CD4-positive, alpha-beta T cell treated with Interleukin-15 for 1 hour (primary cell): ENCODE measurements around the gene ZBTB24.

ENCODE experiments used
- DNase-seq: peaks from one replicate; pipeline ENCODE4 v3.0.0-alpha.2; 2020

ZBTB24 gene

DNA sequence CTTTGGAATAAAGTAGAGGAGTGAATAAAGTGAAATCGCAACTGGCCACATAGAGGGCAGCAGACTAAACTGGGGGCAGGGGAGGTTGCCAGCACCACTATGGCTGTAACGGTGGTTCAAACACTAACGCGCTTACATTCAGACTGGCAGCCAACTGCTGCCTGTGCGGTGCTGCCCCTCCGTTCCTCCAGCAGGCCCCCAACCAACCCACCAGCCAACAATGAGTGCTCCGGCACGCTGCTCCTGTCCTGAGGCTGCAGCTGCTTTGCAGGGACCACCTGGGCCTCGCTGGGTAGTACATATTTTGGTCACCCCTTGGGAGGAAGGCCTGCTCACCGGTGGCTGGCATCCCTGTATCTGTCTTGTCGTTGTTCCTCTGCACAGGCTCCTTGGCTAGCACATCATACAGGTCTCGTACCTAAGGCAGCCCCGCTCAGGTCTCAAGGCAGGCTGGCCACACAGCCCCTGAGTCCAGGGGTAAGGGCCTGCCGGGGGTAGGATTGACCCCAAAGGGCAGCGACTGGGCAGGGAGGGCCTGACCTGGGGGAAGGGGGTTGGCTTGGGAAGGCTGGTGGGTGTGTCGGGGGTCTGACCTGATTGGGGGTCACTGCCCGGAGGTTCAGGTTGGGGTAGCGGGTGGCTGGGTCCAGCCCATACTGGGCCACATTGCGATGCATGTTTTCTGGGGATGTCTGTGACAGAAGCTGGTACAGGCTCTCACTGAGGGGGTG is 33.8 kb downstream of the ZBTB24 start:
- no peak for DNase-seq

DNA sequence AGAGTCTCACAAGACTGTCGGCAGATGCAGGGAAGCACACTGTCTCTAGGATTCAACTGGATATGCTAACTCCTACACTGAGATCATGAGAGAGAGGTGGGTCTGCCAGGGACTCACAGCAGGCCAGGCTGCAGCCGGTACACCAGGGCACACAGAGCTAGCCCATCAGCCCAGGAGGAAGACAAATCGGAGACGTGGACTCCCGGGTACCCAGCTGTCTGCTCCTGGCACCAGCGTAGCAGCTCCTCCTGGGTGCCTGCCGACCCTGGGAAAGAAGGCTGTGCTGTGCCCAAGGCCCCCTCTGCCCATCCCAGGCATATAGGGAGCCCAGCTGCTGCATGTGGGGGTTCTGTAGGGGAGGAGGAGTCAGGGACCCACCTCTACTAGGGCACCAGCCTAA is 34.4 kb downstream of the ZBTB24 start:
- DNase-seq = no peak

DNA sequence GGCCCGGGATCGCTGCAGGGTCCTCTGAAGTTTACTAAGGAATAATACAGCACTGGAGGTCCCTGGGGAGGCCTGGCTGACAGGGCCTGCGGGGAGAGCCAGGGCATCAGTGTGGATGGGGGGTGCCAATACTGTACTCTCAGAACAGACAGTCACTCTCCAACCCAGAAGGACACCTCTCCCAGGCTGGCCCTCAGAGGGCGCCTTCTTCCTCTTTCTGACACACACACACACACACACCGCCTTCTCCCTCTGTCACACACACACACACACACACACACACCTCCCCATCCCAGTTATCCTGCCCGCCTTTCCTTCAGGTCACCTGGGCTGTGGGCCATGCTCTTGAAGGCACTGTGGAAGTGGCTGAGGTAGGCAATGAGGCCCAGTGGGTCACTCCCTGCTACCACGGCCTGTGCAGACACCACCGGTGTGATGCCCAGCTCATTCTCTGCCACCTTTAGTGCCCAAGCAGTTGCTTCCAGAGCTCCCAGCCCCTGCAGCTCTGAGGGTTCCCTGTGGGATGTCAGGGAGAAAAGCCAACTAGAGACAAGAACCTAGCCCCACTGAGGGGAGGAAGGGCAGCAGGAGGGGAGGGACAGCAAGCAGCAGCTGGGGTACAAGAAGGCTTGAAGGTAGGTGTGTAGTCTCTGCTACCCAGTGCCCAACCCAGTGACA is 35.0 kb downstream of the ZBTB24 start:
- DNase-seq = no peak

DNA sequence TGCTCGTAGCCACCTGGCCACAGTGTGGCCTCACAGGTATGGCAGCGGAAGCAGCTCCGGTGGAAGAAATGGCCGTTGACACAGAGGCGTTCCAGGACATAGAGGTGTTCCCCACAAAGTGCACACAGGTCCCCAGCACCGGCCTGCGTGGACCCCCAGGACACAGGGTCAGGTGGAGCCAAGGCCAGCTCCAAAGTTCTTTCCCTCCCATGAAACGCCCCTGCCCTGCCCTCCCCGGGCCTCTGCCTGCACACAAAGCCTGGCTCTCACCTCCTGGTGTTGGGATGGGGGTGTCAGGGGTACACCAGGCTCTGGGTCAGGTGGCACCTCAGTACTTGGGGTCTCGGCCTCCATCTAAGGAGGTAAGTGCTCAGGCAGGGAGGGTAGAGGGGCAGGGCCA is 35.9 kb downstream of the ZBTB24 start:
- DNase-seq = no peak

DNA sequence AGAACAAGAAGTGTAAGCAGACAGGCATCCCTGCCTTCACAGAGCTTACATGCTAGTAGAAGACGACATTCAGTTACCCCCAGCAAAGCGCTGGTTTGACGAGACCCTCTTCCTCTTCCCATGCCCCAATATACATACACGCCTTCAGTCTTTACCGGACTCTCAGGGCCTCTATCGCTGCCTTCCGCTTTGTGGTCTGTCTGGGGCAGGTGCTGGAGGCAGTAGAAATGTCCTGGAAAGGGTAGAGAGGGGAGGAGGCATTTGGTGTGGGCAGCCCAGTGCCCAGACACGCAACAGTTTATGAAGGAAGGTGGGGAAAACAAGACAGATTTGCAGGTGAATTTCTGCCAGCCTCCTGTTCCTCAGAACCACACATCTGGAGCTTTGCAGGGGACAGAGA is 36.5 kb downstream of the ZBTB24 start:
- no peak for DNase-seq

DNA sequence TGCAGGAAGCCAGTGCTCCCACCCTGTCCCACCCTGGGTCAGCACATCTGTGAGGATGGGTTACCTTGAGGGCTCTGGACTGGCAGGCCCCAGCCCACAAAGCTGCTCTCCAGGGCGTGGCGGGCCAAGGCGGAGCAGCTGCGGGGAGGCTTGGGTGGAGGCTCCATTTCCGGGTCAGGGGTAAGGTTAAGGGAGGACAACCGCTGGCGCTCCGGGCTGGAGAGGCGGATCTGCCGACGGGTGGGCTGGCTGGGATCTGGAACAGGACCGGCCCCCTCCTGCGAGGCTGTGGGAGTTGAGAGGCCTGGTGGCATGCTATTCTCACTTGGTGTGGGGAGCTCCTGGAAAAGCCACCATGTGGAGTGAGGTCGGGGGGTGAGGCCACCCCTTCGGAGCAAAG is 36.9 kb downstream of the ZBTB24 start:
- DNase-seq = no peak

DNA sequence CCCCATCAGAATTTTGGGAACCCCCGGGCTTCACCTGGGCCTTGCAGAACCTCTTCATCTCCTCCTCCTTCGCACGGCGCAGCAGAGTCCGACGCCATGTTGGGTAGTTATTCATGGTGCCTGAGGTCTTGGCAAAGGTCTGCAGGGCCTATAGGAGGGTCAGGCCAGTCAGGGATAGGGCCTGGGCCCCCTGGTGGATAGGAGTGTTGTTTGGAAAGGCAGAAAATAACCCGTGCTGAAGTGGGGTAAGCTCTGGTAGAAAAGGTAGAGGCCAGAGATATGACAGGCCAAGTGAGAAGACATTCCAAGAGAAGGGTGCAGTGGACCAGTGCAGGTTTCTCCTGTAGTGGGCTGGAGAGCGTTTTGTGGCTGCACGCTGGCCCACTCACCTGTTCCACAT is 37.6 kb downstream of the ZBTB24 start:
- no peak for DNase-seq

DNA sequence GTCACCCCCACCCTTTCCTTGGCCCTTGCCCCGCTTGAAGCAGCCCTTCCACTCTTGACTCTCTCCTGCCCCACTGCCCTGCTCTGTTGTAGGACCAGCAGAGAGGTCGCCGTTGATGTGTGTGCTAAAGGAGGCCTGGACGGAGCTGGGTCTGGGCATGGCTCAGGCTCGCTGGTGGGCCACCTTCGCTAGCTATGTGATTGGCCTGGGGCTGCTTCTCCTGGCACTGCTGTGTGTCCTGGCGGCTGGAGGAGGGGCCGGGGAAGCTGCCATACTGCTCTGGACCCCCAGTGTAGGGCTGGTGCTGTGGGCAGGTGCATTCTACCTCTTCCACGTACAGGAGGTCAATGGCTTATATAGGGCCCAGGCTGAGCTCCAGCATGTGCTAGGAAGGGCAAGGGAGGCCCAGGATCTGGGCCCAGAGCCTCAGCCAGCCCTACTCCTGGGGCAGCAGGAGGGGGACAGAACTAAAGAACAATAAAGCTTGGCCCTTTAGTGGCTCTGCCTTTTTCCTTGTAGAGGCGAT is 39.5 kb downstream of the ZBTB24 start:
- DNase-seq = no peak

DNA sequence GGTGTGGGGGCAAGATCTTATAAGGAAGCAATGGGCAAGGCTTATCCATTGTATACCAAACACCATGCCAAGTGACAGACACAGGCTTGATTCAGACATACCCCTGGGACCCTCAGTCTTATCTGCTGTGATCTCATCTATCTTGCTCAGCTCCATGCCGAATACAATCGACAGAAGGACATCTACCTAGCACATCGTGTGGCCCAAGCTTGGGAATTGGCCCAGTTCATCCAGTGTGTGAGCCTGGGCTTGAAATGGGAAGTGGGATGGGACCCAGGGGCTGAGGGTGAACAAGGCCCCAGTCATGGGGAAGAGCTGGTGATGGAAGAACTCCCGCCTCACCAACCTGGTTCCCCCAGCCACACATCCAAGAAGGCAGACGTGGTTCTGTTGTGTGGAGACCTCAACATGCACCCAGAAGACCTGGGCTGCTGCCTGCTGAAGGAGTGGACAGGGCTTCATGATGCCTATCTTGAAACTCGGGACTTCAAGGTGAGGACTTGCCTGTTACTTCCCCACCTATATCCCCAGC is 40.6 kb downstream of the ZBTB24 start:
- DNase-seq = no peak

DNA sequence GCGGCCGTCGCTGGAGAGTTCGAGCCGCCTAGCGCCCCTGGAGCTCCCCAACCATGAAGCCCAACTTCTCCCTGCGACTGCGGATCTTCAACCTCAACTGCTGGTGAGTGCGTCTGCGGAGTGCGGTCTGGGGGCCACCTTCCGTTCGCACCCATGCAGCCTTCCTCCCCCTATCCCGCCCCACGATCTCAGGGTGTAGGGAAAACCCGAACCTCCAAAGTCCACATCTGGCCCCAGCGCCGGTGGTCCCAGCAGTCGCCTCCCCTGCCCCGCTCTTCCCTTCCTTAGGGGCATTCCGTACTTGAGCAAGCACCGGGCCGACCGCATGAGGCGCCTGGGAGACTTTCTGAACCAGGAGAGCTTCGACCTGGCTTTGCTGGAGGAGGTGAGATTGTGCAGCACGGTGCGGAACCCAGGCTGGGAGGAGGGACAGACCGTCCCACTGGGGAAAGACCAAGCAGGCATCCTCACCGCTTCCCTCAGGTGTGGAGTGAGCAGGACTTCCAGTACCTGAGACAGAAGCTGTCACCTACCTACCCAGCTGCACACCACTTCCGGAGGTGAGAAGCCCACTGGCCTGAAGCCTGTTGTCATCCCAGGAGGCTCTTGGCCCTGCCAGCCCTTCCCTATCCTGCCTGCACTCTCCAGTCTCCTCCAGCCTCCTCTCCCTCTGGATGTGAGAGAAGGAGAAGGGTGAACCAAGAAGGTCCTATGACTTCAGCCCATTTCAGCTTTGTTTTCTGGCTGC is 41.8 kb downstream of the ZBTB24 start:
- DNase-seq = peak; percentile 60

DNA sequence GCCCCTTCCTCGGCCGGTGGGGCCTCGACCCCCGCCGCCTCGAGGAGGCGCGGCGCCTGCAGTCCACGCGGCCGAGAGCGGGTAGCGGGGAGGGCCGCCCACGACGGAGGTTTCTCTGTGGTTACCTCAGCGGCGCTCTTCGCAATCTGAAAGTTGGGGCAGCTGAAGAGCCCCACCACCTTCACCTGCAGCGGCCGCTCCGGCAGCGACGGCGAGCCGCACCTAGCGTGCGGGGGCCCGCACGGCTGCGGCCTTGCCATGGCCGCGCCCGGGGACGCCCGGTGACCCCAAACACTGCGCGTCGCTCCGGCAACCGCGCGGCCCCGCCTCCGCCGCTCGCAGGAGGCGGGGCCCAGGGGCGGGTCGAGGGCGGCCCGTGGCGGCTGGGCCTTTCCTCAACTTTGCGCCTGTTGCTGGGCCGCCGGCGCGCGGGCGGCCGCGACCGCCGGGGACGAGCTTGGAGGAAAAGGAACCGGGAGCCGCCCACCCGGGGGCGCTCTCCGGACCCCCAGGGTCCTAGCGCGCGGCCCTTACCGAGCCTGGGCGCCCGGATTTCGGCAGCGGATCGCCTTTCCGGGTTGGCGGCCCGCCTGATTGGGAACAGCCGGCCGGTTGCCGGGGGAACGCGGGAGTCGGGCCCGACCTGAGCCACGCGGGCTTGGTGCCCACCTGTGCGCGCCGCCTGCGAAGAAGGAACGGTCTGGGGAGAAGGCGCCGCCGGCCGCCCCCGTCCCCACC is 42.5 kb downstream of the ZBTB24 start, which contains the start of the genes PPIL6 and SMPD2:
Gene PPIL6, minus strand, starts transcription at position 298 of the 738 bp plus-strand sequence. Its CDS starts 38 bp downstream, at position 260.
Gene SMPD2, plus strand, starts transcription at position 394 of the 738 bp plus-strand sequence. CDS start 398 bp downstream, outside the sequence.
- peak; percentile 87 for DNase-seq

DNA sequence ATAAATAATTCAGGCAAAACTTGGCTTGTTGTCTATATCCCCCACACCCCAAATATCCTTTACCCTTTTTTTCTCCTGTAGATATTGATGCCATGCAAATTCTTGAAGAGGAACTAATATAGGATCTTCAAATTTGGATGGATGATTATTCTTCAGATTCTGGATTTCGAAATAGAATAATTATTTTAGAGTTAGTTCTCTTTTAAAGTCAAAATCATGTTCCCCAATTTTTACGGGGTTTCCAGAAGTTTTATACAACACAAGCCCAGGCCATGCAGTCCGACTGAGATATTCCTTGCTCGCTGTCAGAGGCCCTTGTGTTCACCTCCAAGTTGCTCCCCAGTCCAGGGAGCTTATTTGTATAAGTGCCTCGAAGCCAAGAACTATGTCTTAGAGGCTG is 47.0 kb downstream of the ZBTB24 start:
- DNase-seq = no peak

DNA sequence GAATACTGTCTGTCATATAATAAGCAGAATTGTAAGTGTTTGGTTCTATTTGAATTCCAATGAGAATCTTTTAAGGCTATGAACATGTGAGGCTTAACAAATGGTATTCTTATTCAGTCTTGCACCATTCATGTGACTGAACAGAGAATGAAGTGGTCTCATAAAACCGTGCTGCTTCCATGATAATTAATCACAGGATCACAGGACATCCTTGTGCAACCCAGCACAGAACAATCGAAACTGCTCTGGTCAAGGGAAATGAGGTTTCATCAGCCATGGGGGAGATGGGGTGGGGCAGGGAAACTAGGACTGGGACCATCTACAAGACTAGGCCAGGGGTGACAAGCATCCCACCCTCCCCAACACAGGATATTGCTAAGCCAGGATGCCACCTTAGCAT is 48.6 kb downstream of the ZBTB24 start:
- no peak for DNase-seq

DNA sequence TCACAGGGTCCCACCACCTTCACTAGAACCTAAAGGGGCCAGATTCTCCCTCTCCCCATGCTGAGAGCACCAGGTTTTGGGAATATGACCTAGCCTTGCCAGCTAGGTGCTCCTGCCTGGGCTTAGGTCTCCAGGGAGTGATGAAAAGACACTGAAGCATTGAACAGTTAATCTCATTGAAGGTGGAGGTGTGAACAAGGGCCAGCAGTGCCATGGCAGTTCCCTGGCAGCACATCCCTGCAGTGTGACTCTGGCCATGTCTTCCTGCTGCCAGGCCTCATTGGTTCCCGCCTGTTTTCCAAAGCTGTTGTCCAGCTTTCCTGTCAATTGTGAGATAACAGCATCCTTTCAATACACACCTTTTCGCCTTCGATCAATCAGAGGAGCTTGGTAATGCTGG is 53.5 kb downstream of the ZBTB24 start:
- DNase-seq = no peak

DNA sequence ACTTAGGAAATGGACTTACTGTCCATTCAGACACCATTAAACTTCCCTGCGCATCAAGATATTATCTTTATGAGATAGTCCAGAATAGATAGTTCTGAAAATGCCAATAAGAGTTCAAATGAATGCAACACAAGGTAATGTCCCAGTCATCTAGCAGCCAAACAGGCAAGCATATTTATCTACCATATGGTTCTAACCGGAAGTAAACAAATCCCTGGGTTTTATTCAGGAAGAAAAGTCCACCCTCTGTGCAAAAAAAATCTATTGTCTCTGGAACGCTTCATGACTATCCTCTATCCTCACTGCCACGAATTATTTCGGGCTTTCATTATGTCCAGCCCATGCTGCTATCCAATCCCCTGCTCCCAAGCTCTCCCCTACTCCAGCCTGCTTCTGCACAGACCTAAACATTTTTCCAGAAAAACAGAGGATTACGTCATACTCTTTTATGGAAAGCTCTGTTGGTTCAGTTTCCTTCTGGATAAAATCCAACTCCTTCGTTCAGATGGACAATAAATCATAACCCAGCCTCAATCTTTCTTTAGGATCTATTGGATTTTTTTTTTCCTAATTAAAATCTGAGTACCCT is 54.0 kb downstream of the ZBTB24 start:
- DNase-seq = no peak

DNA sequence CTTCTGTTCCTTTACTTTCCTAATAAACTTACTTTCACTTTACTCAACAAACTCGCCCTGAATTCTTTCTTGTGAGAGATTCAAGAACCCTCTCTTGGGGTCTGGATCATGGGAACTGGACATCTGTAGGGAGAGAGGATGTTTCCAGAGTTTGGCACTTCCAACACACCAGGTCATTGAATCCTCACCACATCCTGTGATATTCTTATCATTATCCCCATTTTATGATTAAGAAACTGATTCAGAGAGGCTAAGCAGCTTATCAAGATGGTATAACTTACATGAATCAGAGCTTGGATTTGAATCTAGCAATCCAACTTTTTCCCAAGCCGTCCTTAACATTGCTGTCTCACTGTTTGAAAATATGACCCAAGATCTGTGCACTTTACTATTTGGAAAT is 58.1 kb downstream of the ZBTB24 start:
- no peak for DNase-seq

DNA sequence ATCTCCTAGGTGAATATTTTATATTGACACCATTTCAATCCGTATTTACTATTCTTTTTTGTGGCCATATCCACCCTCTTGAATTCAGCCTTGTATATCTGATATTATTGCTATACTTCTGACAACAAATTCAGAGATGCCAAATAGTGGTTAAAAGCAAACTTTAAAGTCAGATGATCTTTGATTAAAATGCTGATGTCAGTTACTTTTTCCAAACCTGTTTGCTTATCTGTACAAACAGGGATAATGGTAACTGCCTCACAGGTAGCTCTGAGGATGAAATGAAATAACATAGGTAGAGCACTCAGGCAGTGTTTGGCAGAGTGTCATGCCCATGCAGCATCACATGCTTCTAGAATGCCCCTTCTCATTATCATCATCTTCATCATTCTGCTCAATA is 61.8 kb downstream of the ZBTB24 start:
- no peak for DNase-seq

DNA sequence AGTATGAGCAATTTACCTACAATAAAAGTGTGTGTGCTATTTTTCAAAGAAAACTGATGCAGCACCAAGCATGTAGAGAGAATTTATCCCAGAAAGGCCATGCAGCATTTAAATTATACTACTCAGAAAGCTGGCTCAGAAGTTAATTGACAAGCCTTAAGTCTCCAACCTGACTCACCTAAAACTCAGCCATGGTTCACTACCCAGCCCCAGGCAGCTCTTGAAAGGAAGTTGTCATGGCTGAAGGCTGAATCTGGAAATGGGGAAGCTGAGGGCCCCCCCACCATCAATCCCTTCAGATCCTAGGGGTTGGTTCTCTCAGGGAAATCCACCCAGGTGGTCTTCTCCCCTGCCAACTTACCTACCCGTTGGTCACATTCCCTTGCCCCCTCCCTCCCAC is 62.3 kb downstream of the ZBTB24 start:
- DNase-seq = no peak

DNA sequence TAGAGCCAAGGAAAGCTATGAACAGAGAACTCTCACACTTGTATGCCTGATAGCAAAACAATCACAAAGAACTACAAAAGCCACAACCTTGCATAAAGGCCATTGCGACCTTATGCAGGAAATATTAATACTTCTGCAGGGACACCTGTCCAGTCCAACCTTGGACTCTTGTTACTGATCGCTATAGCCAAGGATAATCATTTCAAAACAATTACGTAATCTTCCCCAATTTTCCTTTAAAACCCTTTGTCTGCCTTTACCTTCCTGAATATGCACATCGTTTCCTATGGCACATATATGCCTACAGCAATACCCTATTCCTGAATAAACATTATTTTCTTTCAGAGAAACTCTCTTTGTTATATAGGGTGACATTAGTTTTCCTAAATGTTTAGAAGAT is 65.4 kb downstream of the ZBTB24 start:
- no peak for DNase-seq
